Activated CD8-positive, alpha-beta memory T cell treated with anti-CD3 and anti-CD28 coated beads for 36 hours (primary cell): ENCODE results near the gene ELAPOR1. TPM values are rescaled to one million over a fixed set of nuclear protein-coding genes. Genes with fewer than 3 reads are reported as not detected.

Source experiments
- CTCF ChIA-PET: fragments of 350-600 bp; sonication (Branson Sonifier 250); formaldehyde crosslinking; loops from one replicate; lab custom pipeline; 2021; ENCODE audit warnings: antibody characterized with exemption; lab: Charles Lee
- POLR2A ChIA-PET: fragments of 350-600 bp; sonication (Branson Sonifier 250); formaldehyde crosslinking; loops from one replicate; lab custom pipeline; 2021; ENCODE audit warnings: antibody characterized with exemption; lab: Charles Lee
- total RNA-seq, 2 experiments: library from RNA; stranded (reverse); gene quantifications; one replicate each; pipeline ENCODE4 v1.2.3, GENCODE V29; 2021

Gene ELAPOR1
- total RNA-seq, result 10 to 100 TPM; 12.5 to 14.8 TPM

DNA sequence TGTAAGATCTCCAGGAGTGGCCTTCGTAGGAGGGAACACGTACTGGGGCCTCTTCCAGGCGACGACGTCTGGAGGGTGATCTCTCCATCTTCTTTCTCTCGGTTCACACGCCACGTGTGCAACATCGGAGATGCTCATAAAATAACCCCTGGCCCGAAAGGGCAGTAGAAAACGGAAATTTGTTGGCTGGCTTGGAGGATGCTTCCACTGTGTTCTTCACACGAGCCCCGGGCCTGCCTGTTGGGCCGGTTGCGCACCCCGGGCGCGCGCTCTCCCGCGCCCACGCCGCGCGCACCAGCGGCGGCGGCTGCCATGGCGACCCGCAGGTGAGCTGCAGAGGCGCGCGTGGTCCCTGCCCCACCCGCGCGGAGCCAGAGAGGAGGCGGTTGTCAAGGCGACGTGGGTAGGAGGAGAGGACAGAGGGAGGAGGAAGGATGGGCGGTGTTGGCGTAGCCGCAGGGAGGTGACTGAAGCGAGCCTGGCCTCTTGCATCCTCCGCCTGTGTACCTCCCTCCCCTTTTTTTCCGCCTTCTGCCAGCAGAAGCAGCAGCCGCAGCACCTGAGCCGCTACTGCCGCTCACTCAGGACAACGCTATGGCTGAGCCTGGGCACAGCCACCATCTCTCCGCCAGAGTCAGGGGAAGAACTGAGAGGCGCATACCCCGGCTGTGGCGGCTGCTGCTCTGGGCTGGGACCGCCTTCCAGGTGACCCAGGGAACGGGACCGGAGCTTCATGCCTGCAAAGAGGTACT is at the start of gene ELAPOR1:
TSS of gene ELAPOR1 (plus strand) at position 526 of the 752 bp plus-strand sequence. CDS start at position 595, 69 bp downstream.
- ChIA-PET CTCF (interaction anchor here (0.7 to 2.9 kb wide), 13 partner anchors 11 to 314 kb away, joined by 3 to 26 read pairs (median 4); partner anchors contain the start of genes TMEM167B and WDR47), POLR2A (interaction anchor here (1.0 to 2.7 kb wide), 2 partner anchors 13 kb away, joined by 4 to 13 read pairs; no protein-coding TSS in a partner anchor)

DNA sequence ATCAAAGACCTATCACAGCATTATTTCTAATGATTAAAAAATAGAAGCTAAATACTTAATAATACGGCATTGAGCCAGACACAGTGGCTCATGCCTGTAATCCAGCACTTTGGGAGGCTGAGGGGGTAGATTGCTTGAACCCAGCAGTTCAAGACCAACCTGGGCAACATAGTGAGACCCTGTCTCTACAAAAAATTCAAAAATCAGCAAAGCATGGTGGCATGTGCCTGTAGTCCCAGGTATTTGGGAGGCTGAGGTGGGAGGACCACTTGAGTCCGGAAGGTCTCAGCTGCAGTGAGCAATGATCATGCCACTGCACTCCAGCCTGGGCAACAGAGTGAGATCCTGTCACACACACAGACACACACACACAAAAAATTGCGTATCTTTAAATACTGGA is 48.8 kb upstream of the ELAPOR1 start:
- ChIA-PET POLR2A (no interaction called here), CTCF (interaction anchor here (0.7 kb wide), 1 partner anchor 315 kb away, joined by 3 read pairs; no protein-coding TSS in a partner anchor)

DNA sequence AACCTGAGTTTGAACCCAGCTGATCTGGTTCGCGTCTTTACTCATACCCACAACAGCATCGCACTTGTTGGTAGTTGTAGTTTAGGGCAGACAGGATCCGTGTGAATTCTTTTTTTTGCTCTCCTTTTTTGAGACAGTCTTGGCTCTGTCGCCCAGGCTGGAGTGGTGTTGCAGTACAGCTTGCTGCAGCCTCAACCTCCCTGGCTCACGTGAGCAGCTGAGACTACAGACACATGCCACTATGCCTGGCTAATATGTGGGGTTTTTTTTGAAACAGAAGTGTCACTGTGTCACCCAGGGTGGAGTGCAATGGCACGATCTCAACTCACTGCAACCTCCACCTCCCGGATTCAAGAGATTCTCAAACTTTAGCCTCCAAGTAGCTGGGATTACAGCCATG is 46.0 kb upstream of the ELAPOR1 start:
- ChIA-PET CTCF (interaction anchor here (1.2 kb wide), 1 partner anchor 10 kb away, joined by 3 read pairs; no protein-coding TSS in a partner anchor), POLR2A (no interaction called here)

DNA sequence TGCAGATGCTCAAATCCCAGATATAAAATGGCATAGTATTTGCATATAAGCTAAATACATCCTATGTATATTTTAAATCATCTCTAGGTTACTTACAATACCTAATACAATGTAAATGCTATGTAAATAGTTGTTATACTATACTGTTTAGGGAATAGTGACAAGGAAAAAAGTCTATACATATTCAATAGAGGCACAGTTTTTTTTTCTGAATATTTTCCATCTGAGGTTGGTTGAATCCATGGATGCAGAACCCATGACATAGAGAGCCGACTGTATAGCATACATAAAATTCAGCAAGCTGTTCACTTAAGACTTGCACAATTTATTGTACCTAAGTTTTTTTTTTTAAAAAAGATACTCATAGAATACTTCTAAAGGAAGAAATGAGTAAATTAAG is 44.6 kb upstream of the ELAPOR1 start:
- ChIA-PET POLR2A (no interaction called here), CTCF (no interaction called here)

GRCh38 chr1:109075531-109076490 is 38.1 kb upstream of the ELAPOR1 start, which contains the start of gene TAF13:
TAF13 (minus strand) TSS chr1:109076003; CDS start chr1:109075947, 56 bp downstream.
- ChIA-PET POLR2A (interaction anchor here (0.5 to 1.9 kb wide), 2 partner anchors 24 to 74 kb away, joined by 4 to 13 read pairs; no protein-coding TSS in a partner anchor), CTCF (interaction anchor here (0.6 to 1.8 kb wide), 3 partner anchors 15 to 64 kb away, joined by 3 to 4 read pairs (median 4); no protein-coding TSS in a partner anchor)

DNA sequence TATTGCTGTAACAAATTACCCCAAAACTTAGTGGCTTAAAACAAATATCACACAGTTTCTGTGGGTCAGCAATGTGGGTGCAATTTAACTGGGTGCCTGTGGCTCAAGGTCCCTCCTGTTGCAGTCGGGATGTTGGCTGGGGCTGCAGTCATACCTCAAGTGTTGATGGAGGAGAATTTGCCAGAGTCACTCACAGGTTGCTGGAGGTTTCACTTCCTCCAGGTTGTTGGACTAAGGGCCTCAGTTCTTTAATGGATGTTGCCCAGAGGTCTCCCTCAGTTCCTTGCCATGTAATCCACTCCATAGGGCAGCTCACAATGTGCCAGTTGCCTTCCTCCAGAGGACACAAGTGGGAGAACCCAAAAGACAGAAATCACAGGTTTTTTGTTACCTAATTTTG is 35.6 kb upstream of the ELAPOR1 start:
- POLR2A ChIA-PET, result no interaction called here
- CTCF ChIA-PET, result interaction anchor here (0.7 kb wide), 1 partner anchor 400 kb away, joined by 3 read pairs; no protein-coding TSS in a partner anchor

DNA sequence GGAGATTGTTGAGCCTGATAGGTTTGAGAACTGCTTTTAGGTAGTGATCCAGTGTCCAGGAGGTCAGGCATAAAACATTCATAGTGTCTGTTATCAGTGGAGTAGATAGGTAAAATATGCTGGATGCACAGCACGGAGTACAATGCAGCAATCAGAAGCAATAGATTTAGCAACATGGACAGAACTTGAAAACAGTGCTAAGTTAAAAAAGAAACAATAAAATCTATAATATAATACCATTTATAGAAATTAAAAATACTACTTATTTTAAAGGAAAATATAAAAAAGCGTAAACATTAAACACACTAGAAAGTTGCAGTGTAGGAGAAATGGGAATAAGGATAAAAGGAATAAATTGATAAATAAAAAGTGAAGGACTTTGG is 34.7 kb upstream of the ELAPOR1 start:
- POLR2A ChIA-PET, result no interaction called here

GRCh38 chr1:109080441-109081082 is 33.4 kb upstream of the ELAPOR1 start:
- ChIA-PET POLR2A (no interaction called here), CTCF (no interaction called here)

More for the DNA sequence above, 34.7 kb upstream of the ELAPOR1 start:
- CTCF ChIA-PET, result no interaction called here

DNA sequence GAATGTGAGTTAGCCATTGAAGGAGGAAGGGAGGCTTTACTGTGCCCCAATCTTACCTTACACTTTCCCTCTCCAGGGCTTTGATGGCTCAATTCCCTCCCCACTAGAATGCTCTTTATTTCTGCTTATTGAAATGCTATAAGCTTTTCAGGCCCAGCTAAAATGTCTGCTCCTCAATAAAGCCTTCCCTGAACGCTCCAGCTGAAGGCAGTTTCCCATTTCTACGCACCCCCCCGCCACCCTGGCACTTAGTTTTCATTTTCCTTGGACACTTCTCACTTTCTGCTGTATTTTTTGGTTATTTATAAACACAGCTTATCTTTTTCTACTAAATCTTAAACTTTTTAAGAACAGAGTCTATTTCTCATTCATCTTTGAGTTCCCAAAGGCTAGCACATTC is 30.4 kb upstream of the ELAPOR1 start:
- POLR2A ChIA-PET, result no interaction called here
- CTCF ChIA-PET, result interaction anchor here (2.4 kb wide), 1 partner anchor 16 kb away, joined by 11 read pairs; no protein-coding TSS in a partner anchor

DNA sequence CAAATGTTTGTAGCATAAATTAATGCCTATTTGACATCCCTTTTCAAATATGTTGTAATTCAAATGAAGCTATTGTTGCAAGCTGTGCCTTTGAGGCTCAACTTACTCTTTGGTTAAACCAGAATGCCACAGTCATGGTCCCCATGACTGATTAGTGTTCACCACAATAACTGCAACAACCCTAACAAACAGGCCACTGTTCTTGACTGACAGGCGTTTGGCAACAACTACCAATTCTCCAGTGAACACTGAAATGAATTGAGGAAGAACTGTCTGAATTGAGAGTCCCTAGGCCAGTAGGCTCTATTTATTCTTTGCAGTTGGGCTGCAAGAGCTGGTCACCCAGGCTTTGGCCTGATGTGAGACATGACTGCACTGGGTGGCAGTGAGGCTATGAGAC is 30.0 kb upstream of the ELAPOR1 start:
- ChIA-PET POLR2A (no interaction called here), CTCF (interaction anchor here (2.4 kb wide), 1 partner anchor 16 kb away, joined by 11 read pairs; no protein-coding TSS in a partner anchor)

- POLR2A ChIA-PET, result no interaction called here
- CTCF ChIA-PET, result no interaction called here
Observed at GRCh38 chr1:109084563-109085517, 29.1 kb upstream of the ELAPOR1 start.

GRCh38 chr1:109089242-109090015 is 24.5 kb upstream of the ELAPOR1 start:
- POLR2A ChIA-PET, result interaction anchor here (2.8 kb wide), 1 partner anchor 11 kb away, joined by 22 read pairs; no protein-coding TSS in a partner anchor

GRCh38 chr1:109090196-109091077 is 23.5 kb upstream of the ELAPOR1 start, which contains the start of gene TMEM167B:
TMEM167B (plus strand) TSS chr1:109090764; CDS start chr1:109090873, 109 bp downstream.
- POLR2A ChIA-PET, result interaction anchor here (0.7 to 2.8 kb wide), 5 partner anchors 10 to 127 kb away, joined by 3 to 22 read pairs (median 5); partner anchors contain the start of genes CLCC1 and WDR47
- CTCF ChIA-PET, result interaction anchor here (0.7 to 3.3 kb wide), 3 partner anchors 10 to 111 kb away, joined by 3 to 19 read pairs (median 3); a partner anchor contains a TSS

More at GRCh38 chr1:109089242-109090015, 24.5 kb upstream of the ELAPOR1 start:
- CTCF ChIA-PET, result interaction anchor here (0.7 to 3.4 kb wide), 4 partner anchors 10 to 443 kb away, joined by 3 to 19 read pairs (median 8); no protein-coding TSS in a partner anchor

GRCh38 chr1:109091078-109091838 is 22.7 kb upstream of the ELAPOR1 start:
- POLR2A ChIA-PET, result interaction anchor here (0.5 to 2.8 kb wide), 8 partner anchors 9 to 333 kb away, joined by 3 to 22 read pairs (median 4); partner anchors contain the start of genes CLCC1 and WDR47
- CTCF ChIA-PET, result interaction anchor here (0.6 to 3.3 kb wide), 5 partner anchors 9 to 110 kb away, joined by 3 to 19 read pairs (median 3); a partner anchor contains a TSS
